Transverse colon (tissue), 4 donors: ENCODE measurements around the gene LST1. TPM values are rescaled to one million over a fixed set of nuclear protein-coding genes. Genes with fewer than 3 reads are reported as not detected.

ENCODE experiments used
- DNase-seq: peaks from one replicate; pipeline ENCODE4 v3.0.0-alpha.2; 2019
- H3K27ac ChIP-seq, 4 donors: fragments of 200-600 bp; sonication (generic); 2 replicates each; pipeline ENCODE4 v1.5.1; 2016 to 2018; ENCODE audit warnings: inconsistent platforms in 4 of 4
- H3K27me3 ChIP-seq: fragments of 200-600 bp; sonication (generic); 2 replicates; pipeline ENCODE4 v1.5.1; 2017; ENCODE audit warnings: inconsistent platforms
- H3K36me3 ChIP-seq, 4 donors: fragments of 200-600 bp; sonication (generic); 2 replicates each; pipeline ENCODE4 v1.5.1; 2017 to 2019; ENCODE audit warnings: inconsistent platforms in 4 of 4
- H3K4me1 ChIP-seq, 4 donors: fragments of 200-600 bp; sonication (generic); 2 replicates each; pipeline ENCODE4 v1.5.1; 2017 to 2020; ENCODE audit warnings: inconsistent platforms in 4 of 4
- H3K4me3 ChIP-seq, 4 donors: fragments of 200-600 bp; sonication (generic); 1 replicate in 1 of 4; 2 replicates in 3 of 4; pipeline versions ENCODE4 v1.5.1 to v1.6.1; 2017 to 2019; ENCODE audit warnings: inconsistent platforms in 4 of 4
- H3K9me3 ChIP-seq, 2 donors: fragments of 200-600 bp; sonication (generic); 2 replicates each; pipeline ENCODE4 v1.5.1; 2017 to 2019; ENCODE audit warnings: inconsistent platforms in 2 of 2
- CTCF ChIP-seq, 5 experiments: fragments of 200-600 bp in 3 of 5; fragments of 450-650 bp in 2 of 5; sonication (generic) in 3 of 5; IDR thresholded peaks; 1 replicate in 2 of 5; 2 replicates in 3 of 5; pipeline ENCODE4 v1.5.1; 2016 to 2017; ENCODE audit warnings: antibody characterized with exemption in 5 of 5, inconsistent platforms in 3 of 5, mild to moderate bottlenecking in 2 of 5, moderate library complexity in 1 of 5
- EP300 ChIP-seq: sonication (generic); formaldehyde crosslinking; IDR thresholded peaks from one replicate; pipeline ENCODE4 v1.6.1; 2017; ENCODE audit warnings: antibody characterized with exemption, low read depth
- POLR2A ChIP-seq: fragments of 450-650 bp; IDR thresholded peaks from one replicate; pipeline ENCODE4 v1.6.1; 2016; ENCODE audit warnings: antibody characterized with exemption, mild to moderate bottlenecking, moderate library complexity
- POLR2AphosphoS5 ChIP-seq, 3 donors: sonication (generic); formaldehyde crosslinking; IDR thresholded peaks; one replicate each; pipeline ENCODE4 v1.6.1; 2016; ENCODE audit warnings: antibody characterized with exemption in 3 of 3
- WGBS, 2 donors: methylation state at CpG; one replicate each; pipeline ENCODE4 v1.1.5; 2018; ENCODE audit warnings: low coverage in 1 of 2; 5-methylcytosine and 5-hydroxymethylcytosine counted together
- in situ Hi-C, 4 donors: fragments of 200-750 bp; cut with MboI; loops; one replicate each; pipeline versions ENCODE4 v1.15.0 to v1.15.1; 2017; ENCODE audit warnings: low sequenced_read_pairs in 3 of 4, low pct_ligation_motif_present in 1 of 4, low pct_unique_long_range_greater_than_20kb in 1 of 4
- intact Hi-C: fragments of 100-400 bp; cut with DNase I; formaldehyde crosslinking; loops from one replicate; pipeline ENCODE4 v1.15.1; 2023; ENCODE audit warnings: low total_unique reads
- total RNA-seq, 4 donors: library from RNA; depleted of rRNA; stranded (reverse); fragments of >200 nt; gene quantifications; one replicate each; pipeline ENCODE4 v1.1.0, GENCODE V29; 2016

The LST1 gene
- total RNA-seq, 4 donors from 2014 or later, result 1.1 to 7.6 (median 1.9) TPM; not detected in 1

GRCh38 chr6:31621320-31621939 lies 35.4 kb downstream of the LST1 start:
- no peaks in the 10 kb centered on the region for H3K9me3 ChIP-seq
- H3K27ac ChIP-seq, result peak overlapping the region; percentile 94 to 99 (median 97)
- H3K4me3 ChIP-seq, result peak overlapping the region; percentile 64 to 99 (median 76)
- intact Hi-C loops, result no loop called here
- H3K27me3 ChIP-seq, result no peaks in the 10 kb centered on the region
- H3K36me3 ChIP-seq, result peaks cover 0 to 30% (median 16%) of the 10 kb centered on the region in 4 donors
- WGBS, 2 donors, result 5 to 6% methylated on average over 9 to 15 of the region's 15 CpGs
- peaks cover 0 to 22% (median 20%) of the 10 kb centered on the region in 4 donors for H3K4me1 ChIP-seq
- no peak for TF ChIP-seq POLR2AphosphoS5 (IDR thresholded peaks at IDR 0.05)
- in situ Hi-C loops, result no loop called here
- no peak for DNase-seq

- peak overlapping the region in 3 of 4 donors; percentile 73 to 99 (median 79) for H3K4me3 ChIP-seq
These were observed 35.9 kb downstream of the LST1 start for GRCh38 chr6:31621991-31622390.

GRCh38 chr6:31622684-31623091 lies 36.6 kb downstream of the LST1 start:
- intact Hi-C loops, result no loop called here
- no peak for DNase-seq
- WGBS, 2 donors, result 62 to 66% methylated on average over 9 to 10 of the region's 10 CpGs
- Histone ChIP-seq H3K36me3 (peaks cover 0 to 43% (median 22%) of the 10 kb centered on the region in 4 donors), H3K9me3 (no peaks in the 10 kb centered on the region), H3K4me3 (no peak overlapping the region), H3K27ac (peak overlapping the region; percentile 94 to 99 (median 97)), H3K27me3 (no peaks in the 10 kb centered on the region), H3K4me1 (peaks cover 0 to 22% (median 20%) of the 10 kb centered on the region in 4 donors)
- in situ Hi-C loops, result no loop called here
- TF ChIP-seq POLR2A, result no peak
- TF ChIP-seq CTCF (IDR thresholded peaks at IDR 0.05), result no peak
- TF ChIP-seq POLR2AphosphoS5 (IDR thresholded peaks at IDR 0.05), result no peak
- TF ChIP-seq EP300, result no peak

More at GRCh38 chr6:31621991-31622390, 35.9 kb downstream of the LST1 start:
- no peak for TF ChIP-seq POLR2A
- no peak for TF ChIP-seq POLR2AphosphoS5 (IDR thresholded peaks at IDR 0.05)
- Histone ChIP-seq H3K27ac (peak overlapping the region; percentile 94 to 99 (median 97)), H3K36me3 (peaks cover 0 to 36% (median 19%) of the 10 kb centered on the region in 4 donors), H3K27me3 (no peaks in the 10 kb centered on the region), H3K9me3 (no peaks in the 10 kb centered on the region), H3K4me1 (peaks cover 0 to 22% (median 20%) of the 10 kb centered on the region in 4 donors)
- 13 to 15% methylated on average over 2 to 4 of the region's 4 CpGs for WGBS, 2 donors
- in situ Hi-C loops, result no loop called here
- DNase-seq, result peak; percentile 33
- intact Hi-C loops, result no loop called here

- H3K4me1 ChIP-seq, result peaks cover 0 to 22% (median 20%) of the 10 kb centered on the region in 4 donors
- WGBS, 2 donors, result 89% methylated on average over 10 of the region's 10 CpGs; no CpG with 5 or more reads in 1 of the 2 donors
- H3K36me3 ChIP-seq, result peaks cover 0 to 55% (median 29%) of the 10 kb centered on the region in 4 donors
- in situ Hi-C loops (no loop called here), intact Hi-C loops (no loop called here)
- no peaks in the 10 kb centered on the region for H3K9me3 ChIP-seq
- DNase-seq, result no peak
- no peak overlapping the region for H3K4me3 ChIP-seq
- no peak overlapping the region for H3K27ac ChIP-seq
- no peak for TF ChIP-seq POLR2A
- no peaks in the 10 kb centered on the region for H3K27me3 ChIP-seq
These were observed 38.0 kb downstream of the LST1 start for GRCh38 chr6:31624070-31624469.

- Histone ChIP-seq H3K36me3 (peaks cover 0 to 79% (median 42%) of the 10 kb centered on the region in 4 donors), H3K27ac (no peak overlapping the region), H3K9me3 (no peaks in the 10 kb centered on the region), H3K27me3 (no peaks in the 10 kb centered on the region), H3K4me3 (no peak overlapping the region), H3K4me1 (peaks cover 0 to 11% (median 10%) of the 10 kb centered on the region in 4 donors)
- DNase-seq, result no peak
- intact Hi-C loops (no loop called here), in situ Hi-C loops (no loop called here)
- no peak for TF ChIP-seq POLR2A
- no peak for TF ChIP-seq POLR2AphosphoS5 (IDR thresholded peaks at IDR 0.05)
- no peak for TF ChIP-seq EP300
- no peak for TF ChIP-seq CTCF (IDR thresholded peaks at IDR 0.05)
- 94 to 100% methylated on average over 1 to 10 of the region's 10 CpGs for WGBS, 2 donors
These were observed 40.9 kb downstream of the LST1 start for GRCh38 chr6:31626952-31627351.
